GM19397 (cell line): ENCODE results near the gene PRKAB2.
"Not testable (repeated sequence)": the region's sequence is repeated elsewhere in the genome, so short reads cannot be mapped to it uniquely, and the experiment has no call there.

Source experiments
- ATAC-seq: cut with Tn5 transposase; IDR thresholded peaks from one replicate; pipeline ENCODE4 v1.9.1; 2021; ENCODE audit warnings: mild to moderate bottlenecking, moderate library complexity; ENCODE audit not compliant: unreplicated experiment

Gene PRKAB2, protein sequence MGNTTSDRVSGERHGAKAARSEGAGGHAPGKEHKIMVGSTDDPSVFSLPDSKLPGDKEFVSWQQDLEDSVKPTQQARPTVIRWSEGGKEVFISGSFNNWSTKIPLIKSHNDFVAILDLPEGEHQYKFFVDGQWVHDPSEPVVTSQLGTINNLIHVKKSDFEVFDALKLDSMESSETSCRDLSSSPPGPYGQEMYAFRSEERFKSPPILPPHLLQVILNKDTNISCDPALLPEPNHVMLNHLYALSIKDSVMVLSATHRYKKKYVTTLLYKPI

DNA sequence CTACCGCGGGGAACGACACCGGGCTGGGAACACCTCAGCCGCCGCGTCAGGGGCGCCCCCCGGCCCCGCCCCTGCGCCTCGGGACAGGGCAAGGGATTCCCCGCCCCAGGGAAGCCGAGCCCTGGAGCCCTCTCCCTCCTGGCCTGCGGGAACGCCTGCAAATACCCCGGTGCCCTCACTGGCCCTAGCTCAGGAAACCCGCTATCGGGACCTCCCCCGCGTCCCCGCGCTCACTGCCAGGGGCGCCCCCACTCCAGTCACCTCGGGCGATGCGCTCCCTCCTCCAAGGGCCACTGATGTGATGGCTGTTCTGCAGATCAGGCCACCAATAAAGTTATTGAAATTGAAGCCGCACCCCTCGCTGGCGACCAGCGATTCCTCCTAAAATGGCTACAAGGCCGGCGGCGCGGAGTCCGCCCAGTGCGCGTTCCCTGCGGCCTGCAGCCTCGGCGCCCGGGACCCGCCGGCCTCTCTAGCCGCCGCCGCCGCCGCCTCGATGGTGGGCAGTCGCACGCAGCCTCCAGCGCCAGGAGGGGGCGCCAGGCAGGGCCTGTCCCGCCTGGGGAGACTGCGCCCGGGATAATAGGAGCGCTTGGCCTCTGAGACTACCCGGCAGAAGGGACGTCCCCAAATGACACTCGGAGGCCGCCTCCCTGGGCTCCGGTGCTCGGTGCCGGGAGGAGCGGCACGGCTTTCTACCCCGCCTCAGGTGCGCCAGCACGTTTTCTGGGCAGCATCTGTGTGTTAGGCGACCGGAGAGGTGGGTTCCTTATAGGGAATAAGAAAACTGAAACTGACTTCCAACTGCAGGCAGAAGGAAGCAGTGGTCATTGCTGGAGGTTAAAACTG, at the start of gene PRKAB2:
Gene PRKAB2, minus strand, starts transcription at position 303 of the 849 bp plus-strand sequence. CDS start 326 bp downstream, outside the sequence.
- ATAC-seq, result peak; percentile 90

DNA sequence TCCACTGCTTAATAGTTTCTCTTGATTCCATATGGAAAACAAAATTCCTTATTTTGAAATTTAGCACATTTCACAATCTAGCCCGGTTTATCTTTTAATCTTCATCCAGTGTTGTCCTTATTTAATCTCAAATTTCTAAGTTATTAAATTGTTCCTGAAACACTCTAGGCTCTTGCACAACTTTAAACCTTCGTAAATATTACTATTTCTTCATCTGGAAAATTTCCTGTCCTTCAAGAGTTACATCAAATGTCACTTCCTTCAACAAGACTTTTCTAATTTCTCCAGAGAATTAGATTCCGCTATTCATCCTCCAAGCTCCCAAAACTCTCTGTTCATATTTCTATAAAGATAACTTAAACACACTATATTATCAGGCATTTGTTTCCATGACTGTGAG, 46.3 kb upstream of the PRKAB2 start:
- ATAC-seq, result no peak

DNA sequence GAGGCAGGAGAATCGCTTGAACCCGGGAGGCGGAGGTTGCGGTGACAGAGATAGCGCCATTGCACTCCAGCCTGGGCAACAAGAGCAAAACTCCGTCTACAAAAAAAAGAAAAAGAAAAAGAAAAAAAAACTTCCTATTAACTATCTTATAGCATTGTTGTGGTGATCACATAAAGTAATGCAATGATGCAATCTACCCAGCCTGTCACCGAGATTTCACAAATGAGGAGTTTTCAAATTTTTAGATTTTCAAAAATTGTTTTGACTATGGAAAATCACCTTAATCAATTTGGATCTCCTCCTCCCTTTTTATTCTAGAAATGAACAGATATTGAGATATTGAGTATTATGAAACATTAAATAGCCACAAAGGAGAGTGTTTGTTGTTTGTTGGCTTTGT, 44.9 kb upstream of the PRKAB2 start:
- ATAC-seq, result no peak

DNA sequence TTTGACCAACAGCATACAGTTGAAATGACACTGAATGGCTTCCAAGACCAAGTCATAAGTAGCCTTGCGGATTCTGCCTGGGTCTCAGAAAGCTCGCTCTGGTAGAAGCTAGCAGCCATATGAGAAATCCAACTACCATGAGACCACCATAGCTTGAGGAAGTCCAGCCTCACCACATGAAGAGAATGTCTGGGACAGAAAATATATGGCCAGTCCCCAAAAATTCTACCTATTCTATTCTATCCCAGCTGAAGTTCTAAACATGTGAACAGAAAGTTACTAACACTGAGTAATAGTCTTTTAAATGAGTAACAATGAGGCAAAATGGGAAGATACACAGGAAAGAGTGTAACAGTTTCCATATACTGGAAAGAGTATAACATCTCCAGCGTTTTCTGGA, 43.9 kb upstream of the PRKAB2 start:
- no peak for ATAC-seq

DNA sequence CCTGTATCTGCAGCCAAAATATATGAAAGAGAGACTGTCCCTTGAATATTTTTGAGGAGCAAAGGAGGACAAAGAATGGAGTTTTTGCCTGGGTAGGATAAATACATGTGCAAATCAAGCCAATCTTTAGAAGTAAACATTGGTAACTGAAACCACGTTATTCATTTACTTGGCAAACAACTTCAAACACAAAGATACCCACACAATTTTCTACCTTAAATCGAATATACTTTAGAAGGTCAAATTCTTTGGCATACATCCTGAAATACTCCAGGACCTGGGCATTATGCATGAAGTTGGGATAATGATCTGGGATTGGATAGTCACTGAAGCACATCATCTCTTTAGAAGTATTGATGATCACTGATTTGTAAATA, 43.3 kb upstream of the PRKAB2 start:
- no peak for ATAC-seq

DNA sequence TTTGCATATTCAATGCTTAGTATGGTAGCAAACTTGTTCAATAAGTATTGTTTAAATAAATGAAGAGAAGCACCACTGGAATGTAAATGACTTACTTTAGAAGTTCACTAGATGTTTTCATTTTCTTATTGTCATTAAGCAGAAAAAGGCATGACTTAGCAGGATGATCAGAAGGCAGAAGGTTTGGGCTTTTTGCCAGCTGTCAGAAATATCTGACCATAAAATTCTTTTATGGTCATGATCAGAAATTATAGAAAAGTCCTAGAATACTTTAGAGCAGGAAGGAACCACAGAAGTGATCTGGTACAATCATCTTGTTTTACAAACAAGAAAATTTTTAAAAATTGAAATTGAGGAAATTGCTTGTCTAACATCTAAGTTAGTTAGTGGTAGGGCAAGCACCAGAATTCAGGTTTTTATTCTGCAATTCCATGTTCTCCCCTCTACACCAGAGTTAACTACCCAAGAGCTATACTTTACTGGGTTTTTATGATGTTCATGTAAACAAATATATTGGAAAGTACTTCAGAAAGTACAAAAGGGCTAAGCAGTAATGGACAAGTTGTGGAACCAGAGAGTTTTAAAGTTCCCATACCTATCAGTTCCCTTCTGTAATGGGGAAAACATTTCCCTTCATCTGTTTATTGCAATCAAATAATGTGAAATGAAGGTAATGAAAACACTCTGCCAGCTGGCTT, 42.7 kb upstream of the PRKAB2 start:
- ATAC-seq, result no peak

DNA sequence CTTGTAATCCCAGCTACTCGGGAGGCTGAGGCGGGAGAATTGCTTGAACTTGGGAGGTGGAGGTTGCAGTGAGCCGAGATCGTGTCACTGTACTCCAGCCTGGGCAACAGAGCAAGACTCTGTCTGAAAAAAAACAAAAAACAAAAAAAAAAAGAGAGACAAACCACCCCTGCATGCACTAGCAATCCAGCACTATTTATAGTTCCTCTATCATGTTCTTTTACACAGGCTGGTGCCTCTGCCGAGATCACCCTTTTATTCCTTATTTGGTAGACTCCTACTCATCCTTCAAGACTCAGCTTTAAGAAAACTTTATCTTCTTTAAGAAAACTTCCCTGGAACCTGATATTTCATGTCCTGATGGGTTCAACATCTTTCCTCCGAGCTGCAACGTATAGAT, 42.1 kb upstream of the PRKAB2 start:
- ATAC-seq, result no peak

DNA sequence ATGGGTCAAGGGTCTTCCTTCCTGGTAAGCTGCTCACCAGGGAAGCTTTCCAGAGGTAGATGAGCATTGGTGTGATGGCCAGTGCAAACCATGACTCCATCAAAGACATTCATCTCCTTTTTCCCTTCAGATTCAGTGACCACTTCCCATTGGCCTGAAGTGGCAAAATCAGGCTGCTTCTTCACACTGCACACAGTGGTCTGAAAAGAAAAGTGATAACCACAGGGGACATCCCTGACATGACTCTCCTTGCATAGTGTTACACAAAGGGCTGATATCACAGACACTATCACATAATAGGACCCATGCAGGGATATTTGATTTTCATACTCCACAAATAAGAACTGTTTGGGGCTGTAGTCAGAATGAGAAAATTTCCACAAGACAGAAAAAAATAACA, 41.0 kb upstream of the PRKAB2 start:
- ATAC-seq, result no peak

DNA sequence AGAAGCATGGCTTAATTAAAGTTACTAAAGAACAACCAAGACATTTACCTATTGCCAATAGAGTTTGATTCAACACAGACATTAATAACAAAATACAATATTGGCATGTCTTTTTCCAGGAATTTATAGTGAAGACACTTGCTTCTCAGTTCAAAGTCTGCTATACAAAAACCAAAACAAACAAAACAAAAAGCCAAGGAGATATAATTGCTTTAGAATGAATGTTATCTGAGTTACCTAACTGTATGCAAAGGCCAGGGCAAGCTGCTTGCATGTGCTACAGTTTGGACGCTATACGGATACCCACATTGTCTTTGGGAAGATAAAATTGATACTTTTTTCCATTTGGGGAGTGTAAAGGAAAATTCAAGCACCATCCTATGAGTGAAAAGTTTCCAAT, 39.3 kb upstream of the PRKAB2 start:
- no peak for ATAC-seq

DNA sequence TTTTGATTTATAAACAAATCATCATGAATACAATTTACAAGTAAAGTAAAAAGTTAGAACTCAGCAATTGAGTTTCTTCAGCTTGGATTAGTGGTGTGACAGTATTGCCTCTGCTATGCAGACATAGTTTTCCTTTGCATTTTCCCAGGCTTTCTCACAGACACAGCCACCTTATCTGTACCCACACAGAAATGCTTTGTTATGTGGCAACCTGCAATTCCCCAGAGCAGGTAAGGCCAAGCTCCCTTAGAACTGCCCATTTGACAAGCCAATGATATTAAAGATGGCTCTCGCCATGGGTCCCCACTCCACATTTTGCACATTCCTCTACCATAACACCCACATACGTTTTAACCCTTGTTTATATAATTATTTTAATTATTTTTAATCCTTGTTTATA, 38.7 kb upstream of the PRKAB2 start:
- ATAC-seq, result no peak

DNA sequence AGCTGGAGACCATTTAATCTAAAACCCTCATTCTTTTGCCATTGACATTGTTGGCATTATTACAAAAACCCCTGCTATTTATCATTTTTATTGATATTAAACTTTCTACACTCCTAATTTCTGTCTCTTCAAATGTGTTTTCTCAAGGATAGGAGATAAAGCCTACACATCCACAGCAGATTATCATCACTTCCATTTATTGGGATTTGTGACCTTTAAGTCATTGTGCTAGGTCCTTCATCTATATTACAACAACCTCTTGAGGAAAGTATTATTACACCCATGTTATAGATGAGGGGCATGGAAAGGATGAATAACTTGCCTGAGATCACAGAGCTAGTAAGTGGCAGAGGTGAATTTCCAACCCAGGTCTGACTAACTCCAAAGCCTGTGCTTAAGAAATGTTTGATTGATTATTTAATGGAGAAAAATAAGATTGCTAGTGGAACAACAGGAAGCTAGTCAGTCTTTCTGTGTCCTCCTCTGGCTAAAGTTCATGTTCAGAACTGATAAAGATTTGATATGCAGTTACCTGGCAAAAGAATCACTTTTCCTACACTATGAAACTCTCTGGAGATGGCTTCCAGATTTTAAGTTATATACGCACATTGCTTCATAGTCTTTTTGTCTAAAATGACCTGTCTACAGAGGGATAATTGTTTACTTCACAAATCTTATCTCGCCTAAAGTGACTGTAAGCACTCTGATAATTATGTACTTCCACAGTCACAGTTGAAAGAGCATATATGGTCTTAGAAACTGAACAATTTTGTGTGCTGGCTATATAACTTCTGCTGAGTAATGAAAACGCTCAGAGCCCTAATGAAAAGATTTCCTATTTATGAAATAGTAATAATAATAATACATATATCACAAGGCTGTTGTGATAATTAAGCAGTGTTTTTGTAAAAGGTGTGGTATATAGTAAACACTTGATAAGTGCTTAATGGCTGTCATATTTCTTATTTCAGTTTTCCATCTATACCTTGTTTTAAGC, 37.9 kb upstream of the PRKAB2 start:
- ATAC-seq, result no peak

DNA sequence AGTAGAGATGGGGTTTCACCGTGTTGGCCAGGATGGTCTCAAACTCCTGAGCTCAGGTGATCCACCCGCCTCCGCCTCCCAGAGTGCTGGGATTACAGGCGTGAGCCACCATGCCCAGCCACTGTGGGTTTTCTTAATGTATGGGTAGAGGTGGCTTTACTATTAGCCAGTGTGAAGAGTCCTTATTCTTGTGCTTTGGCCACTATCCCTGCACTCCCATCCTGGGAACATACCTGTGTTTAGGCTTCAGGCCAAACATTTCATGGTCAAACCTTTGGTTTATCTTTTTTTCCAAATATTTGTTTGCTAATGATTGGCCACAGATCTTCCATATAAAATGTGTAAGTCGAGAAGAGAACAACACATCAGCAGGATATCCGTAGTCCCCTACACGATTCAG, 36.3 kb upstream of the PRKAB2 start:
- ATAC-seq, result no peak

DNA sequence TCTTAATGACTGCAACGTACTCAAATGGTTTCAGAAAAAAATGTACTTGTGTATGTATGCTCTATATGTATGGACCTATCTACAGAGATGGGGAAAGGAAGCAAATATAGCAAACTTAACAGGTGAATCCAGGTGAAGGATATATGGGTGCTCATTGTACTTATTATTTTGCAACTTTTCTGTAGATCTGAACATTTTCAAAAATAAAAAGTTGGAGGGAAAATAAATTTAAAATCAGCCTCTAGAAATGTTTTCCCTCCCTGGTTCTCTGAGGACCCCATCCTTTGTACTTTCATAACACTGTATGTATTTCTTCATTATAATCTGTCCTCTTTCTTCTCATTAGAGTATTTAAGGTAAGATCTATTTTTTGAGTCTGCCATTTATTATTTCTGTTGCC, 34.9 kb upstream of the PRKAB2 start:
- ATAC-seq, result no peak

DNA sequence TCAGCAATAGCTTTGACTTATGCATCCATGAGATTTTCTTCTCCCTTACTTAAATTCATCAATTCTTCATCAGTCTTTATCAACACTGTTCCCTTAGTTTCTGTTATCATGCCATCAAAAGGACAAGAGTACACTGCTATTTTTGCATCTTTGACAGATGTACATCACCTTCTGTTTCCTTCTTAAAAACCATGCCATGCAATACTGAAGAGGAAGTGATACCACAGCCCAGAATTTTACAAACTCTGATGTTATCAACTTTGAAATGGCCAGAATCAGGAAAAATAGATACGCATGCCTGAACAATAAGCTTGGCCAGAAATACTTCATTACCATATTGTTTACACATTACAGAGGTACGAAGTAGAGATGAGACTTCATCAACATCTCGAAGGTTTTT, 31.8 kb upstream of the PRKAB2 start:
- no peak for ATAC-seq

DNA sequence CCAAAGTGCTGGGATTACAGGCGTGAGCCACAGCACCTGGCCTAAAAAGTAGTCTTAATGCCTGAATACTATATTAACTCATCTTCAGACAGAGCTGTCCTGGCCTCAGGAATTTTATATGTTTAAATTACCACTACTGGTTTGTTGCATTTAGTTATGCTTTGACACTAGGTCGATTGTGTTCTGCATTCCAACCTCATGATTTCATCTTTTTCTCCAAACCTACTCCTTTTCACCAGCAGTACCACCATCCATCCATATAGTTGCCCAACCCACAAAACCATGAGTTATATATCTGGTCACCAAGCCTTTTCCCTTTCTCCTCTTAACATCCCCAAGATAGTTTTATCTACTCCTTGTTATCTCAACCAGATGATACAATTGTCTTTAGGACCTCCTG, 30.3 kb upstream of the PRKAB2 start:
- no peak for ATAC-seq

DNA sequence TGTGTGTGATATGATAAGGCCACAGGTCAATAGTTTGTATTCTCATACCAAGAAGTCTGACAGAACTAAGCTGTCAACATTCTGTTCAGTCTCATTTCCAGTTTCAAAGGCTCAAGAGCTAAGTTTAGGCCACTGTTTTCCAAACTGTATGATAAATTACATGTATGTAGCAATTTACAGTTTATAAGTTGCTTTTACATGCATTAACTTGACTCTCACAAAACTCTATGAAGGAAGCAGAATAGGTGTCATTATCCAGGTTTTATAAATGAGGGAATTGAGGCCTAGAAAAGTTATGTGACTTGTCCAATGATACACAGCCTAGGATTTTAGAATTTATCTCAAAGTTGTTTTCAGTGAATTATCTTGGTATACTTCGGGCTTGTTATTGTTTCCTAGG, 29.5 kb upstream of the PRKAB2 start:
- ATAC-seq, result no peak

DNA sequence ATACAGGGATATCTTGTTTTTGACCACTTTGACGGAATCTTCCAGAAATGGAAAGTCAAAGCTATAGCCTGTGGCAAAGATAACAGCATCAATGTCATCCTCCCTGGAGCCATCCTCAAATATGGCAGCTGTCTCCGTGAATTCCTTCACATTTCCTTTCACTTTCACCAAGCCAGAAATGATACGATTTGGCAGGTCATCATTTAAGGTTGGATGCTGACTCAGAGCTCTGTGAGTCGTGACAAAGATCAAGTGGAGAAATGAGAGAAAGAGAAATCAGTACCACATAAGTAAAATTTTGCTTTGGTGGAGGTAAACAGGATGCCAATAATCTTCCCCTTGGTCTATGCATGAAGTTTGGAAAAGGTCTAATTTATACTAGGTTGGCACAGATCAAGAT, 29.0 kb upstream of the PRKAB2 start:
- ATAC-seq, result no peak

DNA sequence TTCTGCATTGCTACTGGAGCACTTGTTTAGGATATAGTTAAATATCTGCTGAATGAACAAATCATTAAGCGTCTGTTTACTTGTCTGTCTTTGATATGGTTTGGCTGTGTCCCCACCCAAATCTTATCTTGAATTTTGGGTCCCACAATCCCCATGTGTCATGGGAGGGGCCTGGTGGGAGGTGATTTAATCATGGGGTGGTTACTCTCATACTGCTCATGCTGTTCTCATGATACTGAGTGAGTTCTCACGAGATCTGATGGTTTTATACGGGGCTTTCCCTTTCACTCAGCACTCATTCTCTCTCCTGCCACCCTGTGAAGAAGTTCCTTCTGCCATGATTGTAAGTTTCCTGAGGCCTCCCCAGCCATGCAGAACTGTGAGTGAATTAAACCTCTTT, 25.1 kb upstream of the PRKAB2 start:
- ATAC-seq, result not testable (repeated sequence)

DNA sequence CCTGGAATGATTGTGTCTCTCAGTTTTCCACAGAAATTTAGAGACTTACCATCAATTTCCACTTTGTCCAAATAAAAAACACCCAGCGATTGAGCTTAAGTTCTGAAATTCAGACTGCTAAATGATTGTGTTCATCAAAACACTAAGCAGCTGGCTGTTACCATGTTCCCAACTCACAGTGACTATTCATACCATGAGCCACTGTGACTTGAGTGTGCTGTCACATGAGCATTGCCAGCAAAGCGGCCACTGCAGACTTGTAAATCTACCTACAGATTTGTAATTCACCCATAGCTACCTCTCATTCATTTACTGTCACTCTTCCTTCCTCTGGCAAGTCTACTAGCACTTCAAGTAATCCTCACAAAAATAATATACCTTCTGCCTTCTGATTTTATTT, 17.2 kb upstream of the PRKAB2 start:
- ATAC-seq, result no peak

DNA sequence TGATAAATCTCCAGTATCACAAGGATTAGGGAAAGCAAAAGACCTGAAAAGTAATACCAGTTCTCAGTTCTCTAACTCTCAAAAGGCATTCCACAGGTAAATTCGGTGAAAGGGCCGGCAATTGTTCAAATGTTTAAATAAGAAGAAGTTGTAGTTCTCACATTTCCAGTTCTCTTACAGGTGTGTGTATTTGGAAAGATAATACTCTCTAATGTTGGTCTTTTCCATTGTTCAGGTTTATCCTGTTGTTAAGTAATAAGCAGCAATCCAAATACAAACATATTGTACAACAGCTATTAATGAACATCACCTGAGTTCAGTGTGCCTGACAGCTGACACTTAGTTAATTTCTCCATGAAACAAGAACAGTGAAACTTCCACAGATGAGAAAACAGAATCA, 13.2 kb upstream of the PRKAB2 start:
- ATAC-seq, result no peak
